ENCODE data around the gene ATG14.
"Not testable (repeated sequence)": the region's sequence is repeated elsewhere in the genome, so short reads cannot be mapped to it uniquely, and the experiment has no call there.

The ATG14 gene

GRCh38 chr14:55361190-55361589 is 50.4 kb downstream of the ATG14 start:
- no peak overlapping the region for H3K4me3 ChIP-seq (ENCODE audit: low read length)
- no peak for TF ChIP-seq ZNF274 (IDR thresholded peaks at IDR 0.05; ENCODE audit: low read depth, low read length)

DNA sequence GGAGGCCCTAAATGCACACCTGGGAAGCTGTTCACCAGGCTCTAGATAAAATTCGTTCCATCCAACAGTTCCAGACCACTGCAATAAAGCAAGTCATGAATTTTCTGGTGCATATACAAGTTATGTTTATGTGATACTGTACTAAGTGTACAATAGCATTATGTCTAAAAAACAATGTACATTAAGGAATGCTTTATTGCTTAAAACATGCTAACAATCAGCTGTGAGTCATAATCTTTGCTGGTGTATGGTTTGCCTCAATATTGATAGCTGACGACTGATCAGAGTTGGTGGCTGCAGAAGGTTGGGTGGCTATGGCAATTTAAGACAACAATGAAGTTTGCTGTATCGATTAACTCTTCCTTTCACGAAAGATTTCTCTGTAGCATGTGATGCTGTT is 52.3 kb downstream of the ATG14 start:
- no peak overlapping the region for H3K4me3 ChIP-seq (ENCODE audit: low read length)
- TF ChIP-seq ZNF274 (IDR thresholded peaks at IDR 0.05; ENCODE audit: low read depth, low read length), result no peak

GRCh38 chr14:55356913-55357312 is 54.7 kb downstream of the ATG14 start:
- no peak for TF ChIP-seq ZNF274 (IDR thresholded peaks at IDR 0.05; ENCODE audit: low read depth, low read length)
- H3K4me3 ChIP-seq (ENCODE audit: low read length), result no peak overlapping the region

GRCh38 chr14:55355922-55356321 is 55.7 kb downstream of the ATG14 start:
- no peak overlapping the region for H3K4me3 ChIP-seq (ENCODE audit: low read length)
- no peak for TF ChIP-seq ZNF274 (IDR thresholded peaks at IDR 0.05; ENCODE audit: low read depth, low read length)

DNA sequence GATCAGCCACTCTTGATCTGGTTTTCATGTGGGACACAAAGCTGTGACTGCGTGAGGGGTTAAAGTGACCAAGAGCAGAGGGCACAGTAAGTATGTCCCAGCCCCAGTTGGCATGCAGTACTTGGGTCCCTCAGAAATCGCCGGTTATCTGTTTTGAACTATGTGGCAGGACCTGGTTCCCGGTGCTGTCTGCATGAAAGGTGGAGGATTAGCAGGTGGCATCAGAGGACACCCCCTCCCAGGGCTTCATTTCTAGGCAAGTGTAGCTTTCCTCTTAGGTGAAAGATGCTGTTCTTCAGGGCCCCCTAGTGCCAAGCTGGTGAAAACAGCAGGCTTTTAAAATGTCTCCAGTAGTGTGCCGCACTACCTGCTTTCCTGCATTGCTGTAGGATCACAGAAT is 57.1 kb downstream of the ATG14 start:
- H3K4me3 ChIP-seq (ENCODE audit: low read length), result no peak overlapping the region
- no peak for TF ChIP-seq ZNF274 (IDR thresholded peaks at IDR 0.05; ENCODE audit: low read depth, low read length)

GRCh38 chr14:55353686-55354467 is 57.8 kb downstream of the ATG14 start:
- no peak for TF ChIP-seq ZNF274 (IDR thresholded peaks at IDR 0.05; ENCODE audit: low read depth, low read length)
- H3K4me3 ChIP-seq (ENCODE audit: low read length), result no peak overlapping the region

DNA sequence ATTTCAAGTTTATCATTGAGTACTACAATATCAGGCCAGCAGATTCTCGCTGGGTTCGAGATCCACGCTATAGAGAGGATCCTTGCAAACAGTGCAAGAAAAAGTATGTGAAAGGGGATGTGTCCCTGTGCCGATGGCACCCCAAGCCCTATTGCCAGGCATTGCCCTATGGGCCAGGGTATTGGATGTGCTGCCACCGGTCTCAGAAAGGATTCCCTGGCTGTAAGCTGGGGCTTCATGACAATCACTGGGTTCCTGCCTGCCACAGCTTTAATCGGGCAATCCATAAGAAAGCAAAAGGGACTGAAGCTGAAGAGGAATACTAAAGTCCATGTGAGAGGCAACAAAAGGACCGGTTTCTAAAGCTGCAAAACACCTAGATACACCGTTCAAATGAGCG is 59.4 kb downstream of the ATG14 start:
- no peak overlapping the region for H3K4me3 ChIP-seq (ENCODE audit: low read length)
- TF ChIP-seq ZNF274 (IDR thresholded peaks at IDR 0.05; ENCODE audit: low read depth, low read length), result no peak

GRCh38 chr14:55351111-55351510 is 60.5 kb downstream of the ATG14 start:
- no peak for TF ChIP-seq ZNF274 (IDR thresholded peaks at IDR 0.05; ENCODE audit: low read depth, low read length)
- H3K4me3 ChIP-seq (ENCODE audit: low read length), result no peak overlapping the region

GRCh38 chr14:55350461-55350860 is 61.2 kb downstream of the ATG14 start:
- TF ChIP-seq ZNF274 (IDR thresholded peaks at IDR 0.05; ENCODE audit: low read depth, low read length), result no peak
- H3K4me3 ChIP-seq (ENCODE audit: low read length), result no peak overlapping the region

GRCh38 chr14:55349565-55349964 is 62.1 kb downstream of the ATG14 start:
- H3K4me3 ChIP-seq (ENCODE audit: low read length), result no peak overlapping the region; the same call in 1 of the 2 replicates
- TF ChIP-seq ZNF274 (IDR thresholded peaks at IDR 0.05; ENCODE audit: low read depth, low read length), result no peak

- H3K4me3 ChIP-seq (ENCODE audit: low read length), result no peak overlapping the region; the same call in 1 of the 2 replicates
- TF ChIP-seq ZNF274 (IDR thresholded peaks at IDR 0.05; ENCODE audit: low read depth, low read length), result no peak
Measured at GRCh38 chr14:55348766-55349453, 62.7 kb downstream of the ATG14 start.

GRCh38 chr14:55347748-55348147 is 63.9 kb downstream of the ATG14 start:
- no peak for TF ChIP-seq ZNF274 (IDR thresholded peaks at IDR 0.05; ENCODE audit: low read depth, low read length)
- H3K4me3 ChIP-seq (ENCODE audit: low read length), result no peak overlapping the region

GRCh38 chr14:55347040-55347439 is 64.6 kb downstream of the ATG14 start:
- no peak overlapping the region for H3K4me3 ChIP-seq (ENCODE audit: low read length)
- no peak for TF ChIP-seq ZNF274 (IDR thresholded peaks at IDR 0.05; ENCODE audit: low read depth, low read length)

DNA sequence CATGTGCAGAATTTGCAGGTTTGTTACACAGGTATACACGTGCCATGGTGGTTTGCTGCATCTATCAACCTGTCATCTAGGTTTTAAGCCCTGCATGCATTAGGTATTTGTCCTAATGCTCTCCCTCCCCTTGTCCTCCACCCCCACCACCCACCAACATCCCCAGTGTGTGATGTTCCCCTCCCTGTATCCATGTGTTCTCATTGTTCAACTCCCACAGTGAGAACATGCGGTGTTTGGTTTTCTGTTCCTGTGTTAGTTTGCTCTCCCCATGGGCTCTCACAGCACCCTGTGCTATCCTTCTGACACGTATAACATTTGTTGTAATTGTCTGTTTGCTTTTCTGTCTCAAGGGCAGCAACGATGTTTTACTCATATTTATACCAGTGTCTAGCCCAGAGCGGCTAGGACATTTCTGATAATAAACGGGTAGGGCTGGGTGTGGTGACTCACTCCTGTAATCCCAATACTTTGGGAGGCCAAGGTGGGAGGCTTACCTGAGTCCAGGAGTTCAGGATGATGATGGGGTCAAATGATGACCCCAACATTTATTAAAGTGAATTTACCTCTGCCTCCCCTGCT is 67.0 kb downstream of the ATG14 start:
- H3K4me3 ChIP-seq (ENCODE audit: low read length), result not testable (repeated sequence)

- H3K4me3 ChIP-seq (ENCODE audit: low read length), result no peak overlapping the region
Measured at GRCh38 chr14:55341781-55342180, 69.8 kb downstream of the ATG14 start.

More at GRCh38 chr14:55341781-55342180, 69.8 kb downstream of the ATG14 start:
- no peak for TF ChIP-seq ZNF274 (IDR thresholded peaks at IDR 0.05; ENCODE audit: low read depth, low read length)

Data from GM08714 (cell line).